Inferior parietal cortex (tissue), 1 donor: ENCODE results near the gene ANO3.

Experiments
- DNase-seq: peaks from one replicate; pipeline ENCODE4 v3.0.0-alpha.2; 2016; ENCODE audit errors: extremely low spot score

Gene ANO3

DNA sequence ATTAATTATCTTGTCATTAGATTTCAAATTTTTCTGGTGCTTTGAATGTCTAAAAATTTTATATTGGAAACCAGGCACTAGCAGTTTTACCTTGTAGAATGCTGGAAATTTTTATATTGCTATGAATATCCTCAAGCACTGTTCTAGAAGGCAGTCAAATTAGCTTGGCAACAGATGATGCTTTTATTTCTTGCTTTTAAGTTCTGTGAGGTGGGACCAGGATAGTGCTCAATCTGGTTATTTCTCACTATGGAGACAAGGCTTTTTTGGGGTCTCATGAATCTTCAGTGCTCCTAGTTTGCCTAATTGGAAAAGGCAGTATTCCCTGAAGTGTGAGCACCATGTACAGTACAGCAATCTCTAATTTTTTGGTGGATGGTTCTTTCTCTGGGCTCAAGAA, 27.1 kb downstream of the ANO3 start:
- DNase-seq, result no peak

DNA sequence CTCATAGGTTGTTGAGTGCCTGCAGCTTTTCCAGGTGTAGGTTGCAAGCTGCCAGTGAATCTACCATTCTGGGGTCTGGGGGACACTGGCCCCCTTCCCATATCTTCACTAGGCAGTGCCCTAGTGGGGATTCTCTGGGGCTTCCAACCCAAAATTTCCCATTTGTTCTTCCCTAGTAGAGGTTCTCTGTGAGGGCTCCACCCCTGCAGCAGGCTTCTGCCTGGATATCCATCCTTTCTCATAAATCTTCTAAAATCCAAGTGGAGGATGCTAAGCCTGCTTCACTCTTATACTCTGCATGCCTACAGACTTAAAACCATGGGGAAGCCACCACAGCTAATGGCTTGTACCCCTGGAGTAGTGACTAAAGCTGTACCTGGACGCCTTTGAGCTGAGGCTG, 33.4 kb downstream of the ANO3 start:
- DNase-seq, result no peak

DNA sequence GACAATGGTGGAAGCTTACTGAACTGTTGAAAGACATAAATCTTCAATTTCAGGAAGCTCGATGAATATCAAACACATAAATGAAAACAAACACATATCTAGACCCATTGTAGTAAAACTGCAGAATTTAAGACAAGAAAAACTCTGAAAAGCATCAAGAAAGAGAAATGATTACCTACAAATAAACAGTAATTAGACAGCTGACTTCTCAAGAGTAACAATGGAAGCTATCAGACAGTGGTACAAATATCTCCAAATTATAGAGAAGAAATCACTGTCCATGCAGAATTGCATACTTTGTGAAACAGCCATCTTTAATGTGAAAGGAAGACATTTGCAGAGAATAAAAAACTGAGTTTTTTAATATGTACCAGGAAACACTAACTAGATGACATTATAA, 45.7 kb downstream of the ANO3 start:
- no peak for DNase-seq

GRCh38 chr11:26399336-26399735, 67.4 kb downstream of the ANO3 start:
- DNase-seq, result no peak

GRCh38 chr11:26410706-26411366, 78.9 kb downstream of the ANO3 start:
- no peak for DNase-seq

- no peak for DNase-seq
Measured at GRCh38 chr11:26412955-26413354, 81.0 kb downstream of the ANO3 start.

GRCh38 chr11:26418386-26418912, 86.5 kb downstream of the ANO3 start:
- DNase-seq, result no peak

DNA sequence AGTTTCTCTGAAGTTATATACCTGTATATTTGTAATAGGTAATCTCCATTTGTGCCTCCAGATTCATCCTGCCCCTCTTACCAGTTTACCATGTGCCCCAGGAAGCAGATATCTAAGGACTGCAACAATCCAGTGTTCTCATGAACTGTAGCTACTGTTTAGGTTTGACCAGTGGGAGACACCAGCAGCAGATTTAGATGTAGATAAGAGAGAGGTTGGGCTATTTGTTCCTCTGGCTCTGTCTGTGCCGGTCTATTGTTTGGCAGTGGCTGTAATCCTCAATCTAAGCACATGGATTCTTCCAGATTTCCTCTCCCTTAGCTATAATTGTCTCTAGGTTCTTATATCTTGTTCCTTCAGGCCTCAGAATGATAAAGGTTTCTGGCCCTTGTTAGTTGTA, 88.4 kb downstream of the ANO3 start:
- no peak for DNase-seq

DNA sequence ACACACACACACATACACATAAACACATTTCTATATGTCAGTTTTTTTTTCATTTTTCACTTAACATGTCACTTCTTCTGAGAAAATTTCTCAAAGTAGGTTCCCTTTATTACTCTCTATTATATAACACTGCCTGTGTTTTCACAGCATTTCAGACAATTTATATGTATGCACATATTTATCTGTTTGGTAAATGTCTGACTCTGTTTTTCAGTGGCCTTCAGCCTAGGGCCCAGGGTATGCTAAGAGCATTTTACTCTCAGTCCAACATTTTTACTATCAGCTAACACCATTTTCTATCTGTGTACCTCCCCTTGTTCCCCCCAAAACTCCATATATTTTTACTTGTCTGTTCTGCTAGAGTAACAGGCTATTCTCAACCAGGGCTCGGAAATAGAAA, 92.3 kb downstream of the ANO3 start:
- DNase-seq, result no peak

DNA sequence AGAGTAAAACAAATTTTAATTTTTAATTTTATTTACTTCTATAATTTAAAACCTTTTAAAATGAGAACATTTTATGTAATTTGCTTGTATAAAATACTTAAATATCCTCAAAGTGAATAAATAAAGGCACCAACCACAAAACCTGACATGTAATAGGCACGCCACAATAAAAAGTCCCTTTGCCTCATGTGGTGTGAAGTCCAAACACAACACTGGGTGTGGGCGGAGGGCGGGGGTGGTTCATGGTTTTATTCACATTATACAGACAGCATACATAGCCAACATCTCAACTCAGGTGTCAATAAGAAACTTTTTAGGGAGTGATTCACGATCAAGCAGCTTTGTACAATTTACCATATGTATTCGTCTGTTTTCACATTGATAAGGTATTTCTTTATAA, 107.9 kb downstream of the ANO3 start:
- no peak for DNase-seq

DNA sequence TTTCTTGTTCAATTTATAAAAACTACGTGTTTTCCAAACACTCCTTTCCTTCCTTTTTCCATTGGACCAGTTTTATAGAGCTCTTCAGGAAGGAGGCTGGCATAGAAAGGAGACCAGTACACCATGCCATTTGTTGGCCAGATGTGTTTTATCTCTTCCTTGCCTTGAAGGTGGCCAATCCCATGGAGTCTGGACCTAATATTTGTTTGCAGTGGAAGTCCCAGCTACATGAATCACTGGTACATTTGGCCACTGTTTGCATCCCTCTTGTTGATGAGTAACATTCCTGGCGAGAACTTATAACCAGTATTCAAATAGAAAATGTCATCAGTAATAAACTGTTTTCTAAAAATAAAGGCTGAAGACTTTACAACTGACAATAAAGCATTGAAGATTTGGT, 110.2 kb downstream of the ANO3 start:
- no peak for DNase-seq

DNA sequence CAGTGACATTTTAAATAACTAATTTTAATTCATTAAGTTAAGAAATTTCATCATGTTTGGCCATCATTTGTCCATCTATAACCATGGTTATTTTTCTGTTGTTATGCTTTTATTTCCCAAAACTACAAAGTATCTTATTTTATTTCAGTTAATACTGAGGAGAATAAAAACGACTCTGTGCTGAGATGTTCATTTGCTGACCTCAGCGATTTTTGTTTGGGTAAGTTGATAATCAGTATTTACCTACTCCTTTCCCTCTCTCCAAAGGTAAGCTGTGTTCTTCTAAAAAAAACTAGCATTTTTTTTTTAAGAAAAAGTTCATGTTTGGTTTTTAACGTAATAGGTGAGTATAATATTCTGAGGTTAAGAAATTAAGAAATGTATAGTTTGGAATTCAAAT, 111.7 kb downstream of the ANO3 start:
- DNase-seq, result no peak

- DNase-seq, result no peak
Measured at GRCh38 chr11:26457636-26458035, 125.7 kb downstream of the ANO3 start.

DNA sequence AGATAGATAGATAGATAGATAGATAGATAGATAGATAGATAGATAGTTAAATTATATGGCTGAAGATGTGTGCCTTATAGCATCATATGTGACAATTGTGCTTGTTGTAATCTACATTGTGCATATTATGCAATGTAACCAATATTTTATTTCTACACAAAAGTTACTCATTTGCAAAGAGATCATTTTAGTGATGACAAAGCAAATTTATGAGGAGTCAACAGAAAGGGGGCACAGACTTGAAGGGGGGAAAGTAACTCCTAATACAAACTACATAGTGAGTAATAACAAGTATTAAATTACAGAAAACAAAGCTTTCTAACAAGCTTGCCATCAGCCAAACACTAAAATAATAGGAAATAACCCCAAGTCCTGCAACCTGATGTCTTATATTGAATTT, 133.3 kb downstream of the ANO3 start:
- no peak for DNase-seq

DNA sequence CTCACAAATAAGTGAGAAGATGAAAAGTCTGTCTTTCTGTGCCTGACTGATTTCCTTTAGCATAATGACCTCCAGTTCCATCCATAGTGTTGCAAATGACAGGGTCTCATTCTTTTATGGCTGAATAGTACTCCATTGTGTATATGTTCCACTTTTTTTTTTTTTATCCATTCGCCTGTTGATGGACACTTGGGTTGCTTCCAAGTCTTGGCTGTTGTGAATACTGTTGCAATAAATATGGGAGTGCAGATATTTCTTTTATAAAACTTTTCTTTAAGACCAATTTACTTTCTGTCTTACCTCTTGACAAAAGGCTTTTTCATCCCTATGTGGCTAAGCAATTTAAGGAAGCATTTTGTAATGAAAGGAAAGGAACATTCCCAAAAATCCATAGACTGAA, 135.6 kb downstream of the ANO3 start:
- no peak for DNase-seq

DNA sequence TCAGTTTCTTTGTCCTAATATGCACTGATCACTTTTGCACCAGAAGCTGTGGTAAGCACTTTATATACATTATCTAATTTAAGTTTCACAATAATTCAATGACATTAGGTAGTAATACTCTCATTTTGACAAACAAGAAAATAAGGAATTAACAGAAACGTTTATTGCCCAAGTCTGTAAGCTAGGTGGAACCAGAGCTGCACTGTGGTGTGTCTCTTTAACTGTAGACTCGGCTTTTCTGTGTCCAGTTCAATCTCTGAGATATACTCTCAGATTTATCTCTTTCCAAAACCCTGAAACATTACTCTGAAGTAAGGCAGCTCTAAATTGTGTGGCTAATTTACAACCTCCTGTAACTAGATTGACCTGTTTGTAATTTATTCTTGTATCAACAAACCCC, 139.1 kb downstream of the ANO3 start:
- no peak for DNase-seq

GRCh38 chr11:26473216-26474194, 141.6 kb downstream of the ANO3 start:
- no peak for DNase-seq

DNA sequence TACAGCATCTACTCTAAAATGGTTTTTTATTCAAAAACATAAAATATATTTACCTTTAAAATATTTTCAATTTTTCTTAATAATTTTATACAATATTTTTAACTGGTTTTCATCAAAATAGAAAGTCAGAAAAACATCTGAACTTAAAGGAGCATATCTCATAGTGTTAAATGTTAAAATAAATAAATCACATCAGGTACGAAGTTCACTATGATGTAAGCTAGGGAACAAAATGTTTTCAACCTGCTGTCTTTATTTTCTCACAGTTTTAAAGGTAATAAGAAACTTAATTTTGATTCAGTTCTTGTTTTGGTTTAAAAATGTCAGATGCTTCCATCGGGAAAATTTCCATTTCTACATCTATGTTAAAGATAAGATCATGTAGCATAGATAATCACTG, 142.5 kb downstream of the ANO3 start:
- DNase-seq, result no peak

DNA sequence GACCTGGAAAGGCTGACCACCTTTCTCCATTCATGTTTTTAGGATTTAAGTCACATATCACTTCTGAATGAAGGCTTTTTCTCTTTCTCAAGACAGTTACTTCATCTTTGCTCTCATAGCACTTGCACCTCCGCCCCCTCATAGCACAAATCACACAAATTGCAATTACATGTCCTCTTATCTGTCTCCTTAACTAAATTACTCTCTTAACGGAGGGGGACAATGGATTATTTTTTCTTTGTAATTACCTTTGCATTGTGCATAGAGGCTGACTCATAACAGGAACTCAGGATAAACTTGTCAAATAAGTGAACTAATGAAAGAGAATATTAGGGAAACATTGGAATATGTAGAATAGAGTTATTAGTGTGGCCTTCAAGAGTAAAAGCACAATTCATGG, 145.5 kb downstream of the ANO3 start:
- DNase-seq, result no peak

DNA sequence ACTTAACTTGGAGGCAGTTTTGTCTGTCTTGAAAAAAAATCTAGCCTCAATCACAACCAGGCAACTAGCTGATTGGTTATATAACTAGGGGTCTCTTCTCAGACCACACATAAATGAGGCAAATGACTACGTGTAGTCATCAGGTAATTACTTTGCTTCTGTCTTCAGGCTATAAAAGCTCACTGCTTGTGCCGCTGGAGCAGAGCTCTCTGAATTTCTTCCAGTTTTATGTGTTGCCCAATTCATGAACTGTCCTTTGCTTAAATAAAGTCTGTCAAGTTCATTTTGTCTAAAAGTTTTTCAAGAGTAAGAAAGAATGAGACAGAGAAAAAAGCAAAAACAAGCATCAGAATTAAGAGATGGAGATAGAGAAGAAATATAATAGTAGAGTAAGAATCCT, 146.8 kb downstream of the ANO3 start:
- DNase-seq, result no peak

GRCh38 chr11:26480041-26480440, 148.1 kb downstream of the ANO3 start:
- DNase-seq, result no peak

GRCh38 chr11:26483108-26483507, 151.2 kb downstream of the ANO3 start:
- no peak for DNase-seq

- no peak for DNase-seq
Measured at GRCh38 chr11:26490546-26490945, 158.6 kb downstream of the ANO3 start.
